ENCODE data around the gene SOWAHD. TPM values are rescaled to one million over a fixed set of nuclear protein-coding genes. Genes with fewer than 3 reads are reported as not detected.
"Not testable (repeated sequence)": the region's sequence is repeated elsewhere in the genome, so short reads cannot be mapped to it uniquely, and the experiment has no call there.

The SOWAHD gene
- total RNA-seq, 1 experiment from 2014 or later, result not detected

DNA sequence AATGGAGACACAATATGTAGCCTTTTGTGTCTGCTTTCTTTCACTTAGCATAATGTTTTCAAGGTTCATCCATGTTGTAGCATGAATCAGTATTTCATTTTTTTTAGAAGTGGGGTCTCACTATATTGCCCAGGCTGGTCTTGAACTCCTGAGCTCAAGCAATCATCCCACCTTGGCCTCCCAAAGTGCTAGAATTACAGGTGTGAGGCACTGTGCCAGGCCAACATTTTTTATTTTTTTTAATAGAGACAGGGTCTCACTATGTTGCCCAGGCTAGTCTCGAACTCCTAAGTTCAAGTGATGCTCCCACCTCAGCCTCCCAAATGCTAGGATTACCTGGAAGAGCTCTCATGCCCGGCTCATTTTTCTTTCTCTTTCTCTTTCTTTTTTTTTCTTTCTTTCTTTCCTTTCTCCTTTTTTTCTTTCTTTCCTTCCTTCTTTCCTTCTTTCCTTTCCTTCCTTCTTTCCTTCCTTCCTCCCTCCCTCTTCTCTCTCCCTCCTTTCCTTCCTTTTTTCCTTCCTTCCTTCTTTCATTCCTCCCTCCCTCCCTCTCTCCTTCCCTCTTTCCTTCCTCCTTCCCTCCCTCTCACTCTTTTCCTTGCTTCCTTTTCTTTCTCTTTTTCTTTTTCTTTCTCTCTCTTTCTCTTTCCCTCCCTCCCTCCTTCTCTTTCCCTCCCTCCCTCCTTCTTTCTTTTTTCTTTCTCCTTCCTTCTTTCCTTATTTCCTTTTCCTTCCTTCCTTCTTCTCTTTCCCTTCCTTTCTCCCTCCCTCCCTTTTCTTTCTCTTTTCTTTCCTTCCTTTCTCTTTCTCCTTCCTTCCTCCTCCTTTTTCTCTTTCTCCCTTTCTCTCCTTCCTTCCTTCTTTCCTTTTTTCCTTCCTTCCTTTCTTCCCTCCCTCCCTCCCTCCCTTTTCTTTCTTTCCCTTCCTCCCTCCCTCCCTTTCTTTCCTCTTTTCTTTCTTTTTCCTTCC, 43.1 kb downstream of the SOWAHD start:
- BruUV-seq (replicated peaks), result no TSS peak
- CTCF ChIA-PET, result no interaction called here

GRCh38 chrX:119802546-119802945, 44.2 kb downstream of the SOWAHD start:
- H3K4me1 Mint-ChIP-seq (ENCODE audit: low read depth, unreplicated experiment), result peaks cover 6% of the 10 kb centered on the region
- CTCF ChIA-PET, result interaction anchor here (0.7 kb wide), 1 partner anchor 140 kb away, joined by 4 read pairs; no protein-coding TSS in a partner anchor
- no peaks in the 10 kb centered on the region for H3K36me3 Mint-ChIP-seq (ENCODE audit: insufficient read depth, unreplicated experiment)
- H3K27ac Mint-ChIP-seq (ENCODE audit: unreplicated experiment), result no peak overlapping the region
- no TSS peak for BruUV-seq (replicated peaks)
- H3K27me3 Mint-ChIP-seq (ENCODE audit: unreplicated experiment), result peaks cover 13% of the 10 kb centered on the region
- DNase-seq, result no peak
- TF ChIP-seq, protein P1, sequence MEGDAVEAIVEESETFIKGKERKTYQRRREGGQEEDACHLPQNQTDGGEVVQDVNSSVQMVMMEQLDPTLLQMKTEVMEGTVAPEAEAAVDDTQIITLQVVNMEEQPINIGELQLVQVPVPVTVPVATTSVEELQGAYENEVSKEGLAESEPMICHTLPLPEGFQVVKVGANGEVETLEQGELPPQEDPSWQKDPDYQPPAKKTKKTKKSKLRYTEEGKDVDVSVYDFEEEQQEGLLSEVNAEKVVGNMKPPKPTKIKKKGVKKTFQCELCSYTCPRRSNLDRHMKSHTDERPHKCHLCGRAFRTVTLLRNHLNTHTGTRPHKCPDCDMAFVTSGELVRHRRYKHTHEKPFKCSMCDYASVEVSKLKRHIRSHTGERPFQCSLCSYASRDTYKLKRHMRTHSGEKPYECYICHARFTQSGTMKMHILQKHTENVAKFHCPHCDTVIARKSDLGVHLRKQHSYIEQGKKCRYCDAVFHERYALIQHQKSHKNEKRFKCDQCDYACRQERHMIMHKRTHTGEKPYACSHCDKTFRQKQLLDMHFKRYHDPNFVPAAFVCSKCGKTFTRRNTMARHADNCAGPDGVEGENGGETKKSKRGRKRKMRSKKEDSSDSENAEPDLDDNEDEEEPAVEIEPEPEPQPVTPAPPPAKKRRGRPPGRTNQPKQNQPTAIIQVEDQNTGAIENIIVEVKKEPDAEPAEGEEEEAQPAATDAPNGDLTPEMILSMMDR (IDR thresholded peaks at IDR 0.05; ENCODE audit: unreplicated experiment), result no peak
- intact Hi-C loops (cut with micrococcal nuclease; ENCODE audit: unreplicated experiment), result no loop called here
- H3K4me3 Mint-ChIP-seq (ENCODE audit: low read depth, unreplicated experiment), result no peak overlapping the region
- H3K9me3 Mint-ChIP-seq (ENCODE audit: low read depth, unreplicated experiment), result peaks cover 4% of the 10 kb centered on the region

More for the DNA sequence above, 43.1 kb downstream of the SOWAHD start:
- no peak for DNase-seq
- peaks cover 13% of the 10 kb centered on the region for H3K27me3 Mint-ChIP-seq (ENCODE audit: unreplicated experiment)
- TF ChIP-seq, protein P1 (IDR thresholded peaks at IDR 0.05; ENCODE audit: unreplicated experiment), result no peak
- no peaks in the 10 kb centered on the region for H3K36me3 Mint-ChIP-seq (ENCODE audit: insufficient read depth, unreplicated experiment)
- intact Hi-C loops (cut with micrococcal nuclease; ENCODE audit: unreplicated experiment), result no loop called here
- peaks cover 4% of the 10 kb centered on the region for H3K9me3 Mint-ChIP-seq (ENCODE audit: low read depth, unreplicated experiment)
- H3K27ac Mint-ChIP-seq (ENCODE audit: unreplicated experiment), result no peak overlapping the region
- H3K4me3 Mint-ChIP-seq (ENCODE audit: low read depth, unreplicated experiment), result no peak overlapping the region
- peaks cover 6% of the 10 kb centered on the region for H3K4me1 Mint-ChIP-seq (ENCODE audit: low read depth, unreplicated experiment)

- CTCF ChIA-PET; H3K4me3 Mint-ChIP-seq (ENCODE audit: low read depth, unreplicated experiment); H3K9me3 Mint-ChIP-seq (ENCODE audit: low read depth, unreplicated experiment); intact Hi-C loops (cut with micrococcal nuclease; ENCODE audit: unreplicated experiment); H3K27me3 Mint-ChIP-seq (ENCODE audit: unreplicated experiment); H3K36me3 Mint-ChIP-seq (ENCODE audit: insufficient read depth, unreplicated experiment); BruUV-seq (replicated peaks); H3K27ac Mint-ChIP-seq (ENCODE audit: unreplicated experiment); DNase-seq; H3K4me1 Mint-ChIP-seq (ENCODE audit: low read depth, unreplicated experiment): not testable (repeated sequence)
Measured at GRCh38 chrX:119808461-119808860, 50.1 kb downstream of the SOWAHD start.

DNA sequence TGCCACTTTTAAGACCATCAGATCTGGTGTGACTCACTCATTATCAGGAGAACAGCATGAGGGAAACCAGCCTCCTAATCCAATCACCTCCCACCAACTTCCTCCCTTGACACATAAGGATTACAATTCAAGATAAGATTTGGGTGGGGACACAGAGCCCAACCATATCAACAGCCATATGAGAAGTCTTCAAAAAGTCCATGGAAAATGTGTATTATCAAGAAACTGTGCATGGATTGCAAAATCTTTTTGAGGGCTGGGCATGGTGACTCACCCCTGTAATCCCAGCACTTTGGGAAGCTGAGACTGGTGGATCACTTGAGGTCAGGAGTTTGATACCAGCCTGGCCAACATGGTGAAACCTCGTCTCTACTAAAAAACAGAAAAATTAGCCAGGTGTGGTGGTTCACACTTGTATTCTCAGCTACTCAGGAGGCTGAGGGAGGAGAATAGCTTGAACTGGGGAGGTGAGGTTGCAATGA, 50.8 kb downstream of the SOWAHD start:
- TF ChIP-seq, protein P1 (IDR thresholded peaks at IDR 0.05; ENCODE audit: unreplicated experiment), result no peak
- Mint-ChIP-seq H3K4me1 (ENCODE audit: low read depth, unreplicated experiment) (no peaks in the 10 kb centered on the region), H3K4me3 (ENCODE audit: low read depth, unreplicated experiment) (no peak overlapping the region), H3K36me3 (ENCODE audit: insufficient read depth, unreplicated experiment) (no peaks in the 10 kb centered on the region), H3K9me3 (ENCODE audit: low read depth, unreplicated experiment) (no peaks in the 10 kb centered on the region), H3K27me3 (ENCODE audit: unreplicated experiment) (no peaks in the 10 kb centered on the region), H3K27ac (ENCODE audit: unreplicated experiment) (no peak overlapping the region)
- no TSS peak for BruUV-seq (replicated peaks)
- intact Hi-C loops (cut with micrococcal nuclease; ENCODE audit: unreplicated experiment), result no loop called here
- CTCF ChIA-PET, result interaction anchor here (0.6 kb wide), 1 partner anchor 297 kb away, joined by 3 read pairs; no protein-coding TSS in a partner anchor
- DNase-seq, result no peak

Other genes starting within 250 kb of the SOWAHD start
- 30.4 and 36.8 TPM in 2 replicates for gene STEEP1, start 193.2 kb upstream of the SOWAHD start, total RNA-seq (2022)
- gene UBE2A, start 184.0 kb upstream of the SOWAHD start, total RNA-seq (2022), result 64.2 and 65.0 TPM in 2 replicates
- 17.8 and 18.0 TPM in 2 replicates for gene NKRF, start 152.2 kb upstream of the SOWAHD start, total RNA-seq (2022)
- 7.7 and 8.5 TPM in 2 replicates for gene SEPTIN6, start 65.4 kb upstream of the SOWAHD start, total RNA-seq (2022)
- 1,689 and 1,778 TPM in 2 replicates for gene RPL39, start 33.0 kb downstream of the SOWAHD start, total RNA-seq (2022)
- 15.6 and 17.2 TPM in 2 replicates for gene UPF3B, start 94.4 kb downstream of the SOWAHD start, total RNA-seq (2022)
- 16.9 and 18.3 TPM in 2 replicates for gene RNF113A, start 113.1 kb downstream of the SOWAHD start, total RNA-seq (2022)
- gene NDUFA1, start 113.2 kb downstream of the SOWAHD start, total RNA-seq (2022), result 77.5 and 79.6 TPM in 2 replicates
- gene AKAP14, start 137.3 kb downstream of the SOWAHD start, total RNA-seq (2022), result not detected in 2 replicates
- 9.8 and 10.0 TPM in 2 replicates for gene NKAP, start 185.2 kb downstream of the SOWAHD start, total RNA-seq (2022)